ENCODE results near the gene FBLN7.

- TF ChIP-seq CTCF (conservative IDR thresholded peaks at IDR 0.05; ENCODE audit: low read length) (no peak), EZH2phosphoT487 (IDR thresholded peaks at IDR 0.05; ENCODE audit: borderline replicate concordance, low read depth, low read length) (no peak)
Observed at GRCh38 chr2:112162341-112162740, 24.2 kb downstream of the FBLN7 start.
